ENCODE measurements around the gene CD226.

DNA sequence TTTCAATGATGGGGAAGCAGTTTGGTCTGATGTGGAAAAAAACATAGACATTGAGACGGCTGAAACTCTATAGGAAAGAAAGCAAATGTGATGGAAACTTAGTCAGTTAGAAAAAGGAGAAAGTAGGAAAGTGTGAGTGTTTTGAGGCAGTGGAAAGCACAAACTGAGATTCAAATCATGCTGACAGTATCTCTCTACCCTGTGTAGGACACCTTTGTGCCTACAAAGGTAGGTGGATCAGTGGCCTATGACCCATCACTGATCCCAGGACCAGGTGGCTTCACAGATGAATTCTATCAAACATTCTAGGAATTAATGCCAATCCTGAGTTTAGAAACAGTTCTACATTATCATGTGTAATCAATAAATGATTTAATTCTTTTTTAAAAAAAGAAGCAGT lies 57.1 kb downstream of the CD226 start:
- TF ChIP-seq, protein P1, sequence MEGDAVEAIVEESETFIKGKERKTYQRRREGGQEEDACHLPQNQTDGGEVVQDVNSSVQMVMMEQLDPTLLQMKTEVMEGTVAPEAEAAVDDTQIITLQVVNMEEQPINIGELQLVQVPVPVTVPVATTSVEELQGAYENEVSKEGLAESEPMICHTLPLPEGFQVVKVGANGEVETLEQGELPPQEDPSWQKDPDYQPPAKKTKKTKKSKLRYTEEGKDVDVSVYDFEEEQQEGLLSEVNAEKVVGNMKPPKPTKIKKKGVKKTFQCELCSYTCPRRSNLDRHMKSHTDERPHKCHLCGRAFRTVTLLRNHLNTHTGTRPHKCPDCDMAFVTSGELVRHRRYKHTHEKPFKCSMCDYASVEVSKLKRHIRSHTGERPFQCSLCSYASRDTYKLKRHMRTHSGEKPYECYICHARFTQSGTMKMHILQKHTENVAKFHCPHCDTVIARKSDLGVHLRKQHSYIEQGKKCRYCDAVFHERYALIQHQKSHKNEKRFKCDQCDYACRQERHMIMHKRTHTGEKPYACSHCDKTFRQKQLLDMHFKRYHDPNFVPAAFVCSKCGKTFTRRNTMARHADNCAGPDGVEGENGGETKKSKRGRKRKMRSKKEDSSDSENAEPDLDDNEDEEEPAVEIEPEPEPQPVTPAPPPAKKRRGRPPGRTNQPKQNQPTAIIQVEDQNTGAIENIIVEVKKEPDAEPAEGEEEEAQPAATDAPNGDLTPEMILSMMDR (IDR thresholded peaks at IDR 0.05): no peak
- no peak for TF ChIP-seq JUND (IDR thresholded peaks at IDR 0.05)
- no peak for TF ChIP-seq CHD2 (IDR thresholded peaks at IDR 0.05; ENCODE audit: low read length, partially characterized antibody)
- no peak for TF ChIP-seq RCOR1 (IDR thresholded peaks at IDR 0.05; ENCODE audit: low read length)
- no peak for TF ChIP-seq RAD21 (IDR thresholded peaks at IDR 0.05; ENCODE audit: low read length)
- TF ChIP-seq TEAD4 (IDR thresholded peaks at IDR 0.05; ENCODE audit: borderline replicate concordance, insufficient read depth): no peak
- no peak for TF ChIP-seq SIN3A (IDR thresholded peaks at IDR 0.05; ENCODE audit: borderline replicate concordance, low read depth, low read length)
- TF ChIP-seq, protein P2, sequence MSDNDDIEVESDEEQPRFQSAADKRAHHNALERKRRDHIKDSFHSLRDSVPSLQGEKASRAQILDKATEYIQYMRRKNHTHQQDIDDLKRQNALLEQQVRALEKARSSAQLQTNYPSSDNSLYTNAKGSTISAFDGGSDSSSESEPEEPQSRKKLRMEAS (IDR thresholded peaks at IDR 0.05; ENCODE audit: low read depth): no peak
- no peak for TF ChIP-seq POLR2AphosphoS5 (IDR thresholded peaks at IDR 0.05; ENCODE audit: low read depth, low read length)
- TF ChIP-seq TAF1 (IDR thresholded peaks at IDR 0.05; ENCODE audit: borderline replicate concordance, low read depth, low read length): no peak
- TF ChIP-seq, protein P3, sequence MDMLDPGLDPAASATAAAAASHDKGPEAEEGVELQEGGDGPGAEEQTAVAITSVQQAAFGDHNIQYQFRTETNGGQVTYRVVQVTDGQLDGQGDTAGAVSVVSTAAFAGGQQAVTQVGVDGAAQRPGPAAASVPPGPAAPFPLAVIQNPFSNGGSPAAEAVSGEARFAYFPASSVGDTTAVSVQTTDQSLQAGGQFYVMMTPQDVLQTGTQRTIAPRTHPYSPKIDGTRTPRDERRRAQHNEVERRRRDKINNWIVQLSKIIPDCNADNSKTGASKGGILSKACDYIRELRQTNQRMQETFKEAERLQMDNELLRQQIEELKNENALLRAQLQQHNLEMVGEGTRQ (IDR thresholded peaks at IDR 0.05; ENCODE audit: borderline replicate concordance, low read depth, low read length): no peak
- TF ChIP-seq, protein P4, sequence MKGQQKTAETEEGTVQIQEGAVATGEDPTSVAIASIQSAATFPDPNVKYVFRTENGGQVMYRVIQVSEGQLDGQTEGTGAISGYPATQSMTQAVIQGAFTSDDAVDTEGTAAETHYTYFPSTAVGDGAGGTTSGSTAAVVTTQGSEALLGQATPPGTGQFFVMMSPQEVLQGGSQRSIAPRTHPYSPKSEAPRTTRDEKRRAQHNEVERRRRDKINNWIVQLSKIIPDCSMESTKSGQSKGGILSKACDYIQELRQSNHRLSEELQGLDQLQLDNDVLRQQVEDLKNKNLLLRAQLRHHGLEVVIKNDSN (IDR thresholded peaks at IDR 0.05; ENCODE audit: borderline replicate concordance, low read depth): no peak
- no peak for TF ChIP-seq EP300 (IDR thresholded peaks at IDR 0.05; ENCODE audit: borderline replicate concordance in 1 of 2, low read depth in 1 of 2, low read length in 1 of 2)
